GM10266 (cell line): ENCODE results near the gene EVI2A.

Experiments
- DNase-seq: peaks from one replicate; pipeline ENCODE4 v3.0.0; 2012; ENCODE audit errors: extremely low spot score
- CTCF ChIP-seq: IDR thresholded peaks from 2 replicates; pipeline ENCODE4 v1.5.1; 2012; ENCODE audit warnings: mild to moderate bottlenecking, low read depth; ENCODE audit not compliant: control insufficient read depth, insufficient read depth; ENCODE audit errors: missing control alignments

Gene EVI2A

GRCh38 chr17:31299624-31300023, 21.8 kb downstream of the EVI2A start:
- no peak for DNase-seq
- TF ChIP-seq CTCF: no peak

GRCh38 chr17:31297090-31297489, 24.3 kb downstream of the EVI2A start, which contains the start of gene OMG:
OMG (minus strand) TSS chr17:31297239; CDS start chr17:31296331, 908 bp downstream.
- DNase-seq: no peak
- no peak for TF ChIP-seq CTCF

- no peak for TF ChIP-seq CTCF
- DNase-seq: no peak
Measured at GRCh38 chr17:31296142-31296541, 25.3 kb downstream of the EVI2A start.

- TF ChIP-seq CTCF: no peak
- DNase-seq: no peak
Measured at GRCh38 chr17:31295489-31295871, 25.9 kb downstream of the EVI2A start.

GRCh38 chr17:31294820-31295488, 26.5 kb downstream of the EVI2A start:
- DNase-seq: no peak
- no peak for TF ChIP-seq CTCF

GRCh38 chr17:31294231-31294630, 27.2 kb downstream of the EVI2A start:
- no peak for TF ChIP-seq CTCF
- no peak for DNase-seq

- no peak for DNase-seq
Measured at GRCh38 chr17:31293581-31293980, 27.8 kb downstream of the EVI2A start.

More at GRCh38 chr17:31293581-31293980, 27.8 kb downstream of the EVI2A start:
- TF ChIP-seq CTCF: no peak
